ENCODE results near the gene ABCC6.

ABCC6 gene

DNA sequence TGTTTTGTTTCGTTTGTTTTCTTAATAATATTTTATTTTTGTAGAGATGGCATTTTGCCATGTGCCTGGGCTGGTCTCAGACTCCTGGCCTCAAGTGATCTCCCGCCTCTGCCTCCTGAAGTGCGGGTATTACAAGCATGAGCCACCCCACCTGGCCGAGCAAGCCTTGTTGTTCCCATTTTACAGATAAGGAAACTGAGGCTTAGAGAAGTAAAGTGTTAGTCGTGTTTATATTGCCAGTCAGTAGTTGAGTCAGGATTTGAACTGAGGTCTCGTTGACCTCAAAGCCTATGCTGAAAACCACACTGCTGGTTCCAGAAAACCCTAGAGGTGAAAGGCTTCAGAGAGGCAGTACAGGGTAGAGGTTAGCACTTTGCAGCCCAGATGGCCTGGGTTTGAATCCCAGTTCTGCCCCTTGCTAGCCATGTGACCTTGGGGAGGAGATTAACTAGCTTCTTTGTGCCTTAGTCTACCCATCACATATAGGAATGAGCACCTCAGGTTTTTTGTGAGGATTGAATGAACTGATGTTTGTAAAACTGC is 102.0 kb downstream of the ABCC6 start:
- H3K9ac ChIP-seq (ENCODE audit: low read length), result no peak overlapping the region

DNA sequence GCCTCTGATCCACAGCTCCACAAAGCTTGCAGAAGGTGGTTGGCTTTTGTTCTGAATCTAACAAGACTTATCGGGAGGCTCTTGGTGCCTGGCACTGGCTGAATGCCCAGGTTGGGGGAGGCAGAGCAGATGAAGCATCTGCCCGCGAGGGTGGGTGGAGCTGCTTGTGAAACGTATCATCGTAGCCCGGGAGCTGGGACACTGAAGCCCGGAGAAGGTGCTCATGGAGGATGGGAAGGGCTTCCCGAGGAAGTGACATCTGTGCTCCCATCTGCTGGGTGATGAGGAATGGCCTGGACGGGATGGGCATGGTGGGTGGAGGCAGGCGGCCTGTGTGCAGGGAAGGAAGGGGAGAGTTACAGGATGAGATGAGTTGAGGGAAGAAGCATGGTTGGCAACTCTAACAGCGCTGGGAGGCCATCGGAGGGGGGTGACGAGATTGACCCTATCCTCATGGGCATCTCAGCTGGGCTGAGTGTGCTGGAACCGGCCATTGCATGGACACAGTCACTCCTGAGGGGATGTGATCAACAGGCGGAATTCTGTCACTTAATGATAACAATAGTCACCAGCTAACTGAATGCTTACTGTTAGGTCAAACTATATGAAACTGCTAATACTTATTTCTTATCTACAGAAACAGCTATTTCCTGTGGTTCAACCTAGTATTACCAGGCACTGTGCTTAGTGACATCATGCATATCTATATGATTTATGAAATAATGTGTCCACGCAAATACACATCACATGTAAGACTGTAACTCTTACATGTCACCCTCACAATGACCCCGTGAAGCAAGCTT is 102.7 kb downstream of the ABCC6 start:
- Histone ChIP-seq H3K9me3 (ENCODE audit: control insufficient read depth, low read length) (peaks cover 8% of the 10 kb centered on the region), H3K4me1 (ENCODE audit: control insufficient read depth, insufficient read depth, low read length) (no peaks in the 10 kb centered on the region), H3K36me3 (ENCODE audit: control insufficient read depth, insufficient read depth, low read length, severe bottlenecking) (peaks cover 84% of the 10 kb centered on the region), H3K27me3 (replicated peaks; ENCODE audit: control insufficient read depth, insufficient read depth, low read length) (no peaks in the 10 kb centered on the region), H3K4me3 (ENCODE audit: low read length) (no peak overlapping the region), H3K9ac (ENCODE audit: low read length) (no peak overlapping the region)
- no peak for DNase-seq (ENCODE audit: low read depth)

More for the DNA sequence above, 102.0 kb downstream of the ABCC6 start:
- Histone ChIP-seq H3K27me3 (replicated peaks; ENCODE audit: control insufficient read depth, insufficient read depth, low read length) (no peaks in the 10 kb centered on the region), H3K36me3 (ENCODE audit: control insufficient read depth, insufficient read depth, low read length, severe bottlenecking) (peaks cover 86% of the 10 kb centered on the region), H3K4me1 (ENCODE audit: control insufficient read depth, insufficient read depth, low read length) (no peaks in the 10 kb centered on the region), H3K4me3 (ENCODE audit: low read length) (no peak overlapping the region), H3K9me3 (ENCODE audit: control insufficient read depth, low read length) (peaks cover 8% of the 10 kb centered on the region)
- no peak for DNase-seq (ENCODE audit: low read depth)

DNA sequence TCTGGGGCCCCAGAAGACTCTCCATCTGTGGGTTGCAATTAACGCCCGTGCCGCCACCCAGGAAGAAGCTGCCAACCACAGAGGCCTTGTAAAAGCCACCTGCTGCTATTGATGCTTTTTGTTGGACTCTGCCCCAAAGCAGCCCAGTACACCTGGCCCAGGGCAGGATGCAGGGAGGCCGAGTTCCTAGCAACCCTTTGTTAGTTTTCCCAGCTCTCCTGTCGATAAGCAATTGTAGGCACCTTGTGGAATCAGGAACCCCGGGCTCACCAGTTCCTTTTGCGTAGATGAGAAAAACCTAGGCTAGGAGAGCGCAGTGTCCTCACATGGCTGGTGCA is 103.3 kb downstream of the ABCC6 start:
- Histone ChIP-seq H3K36me3 (ENCODE audit: control insufficient read depth, insufficient read depth, low read length, severe bottlenecking) (peaks cover 84% of the 10 kb centered on the region), H3K9me3 (ENCODE audit: control insufficient read depth, low read length) (peaks cover 5% of the 10 kb centered on the region), H3K27me3 (replicated peaks; ENCODE audit: control insufficient read depth, insufficient read depth, low read length) (no peaks in the 10 kb centered on the region), H3K4me1 (ENCODE audit: control insufficient read depth, insufficient read depth, low read length) (no peaks in the 10 kb centered on the region), H3K4me3 (ENCODE audit: low read length) (no peak overlapping the region), H3K9ac (ENCODE audit: low read length) (no peak overlapping the region)
- no peak for DNase-seq (ENCODE audit: low read depth)

DNA sequence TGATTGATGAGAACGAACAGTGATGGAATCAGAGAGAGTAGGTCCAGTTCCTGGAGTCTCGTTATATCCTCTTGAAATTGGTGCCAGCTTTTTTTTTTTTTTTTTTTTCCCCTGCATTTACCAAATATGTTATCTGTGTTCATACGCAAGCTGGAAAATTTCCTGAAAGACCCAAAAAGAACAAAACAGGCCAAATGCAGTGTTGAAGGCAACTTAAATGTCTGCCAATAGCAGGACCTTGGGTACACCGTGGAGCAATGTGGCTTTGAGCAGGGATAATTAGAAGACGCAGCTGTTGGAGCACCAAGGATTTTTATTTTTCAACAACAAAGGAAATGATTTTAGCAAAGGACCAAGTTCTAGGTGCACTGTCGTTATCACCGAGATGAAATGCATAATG is 105.0 kb downstream of the ABCC6 start:
- Histone ChIP-seq H3K4me1 (ENCODE audit: control insufficient read depth, insufficient read depth, low read length) (no peaks in the 10 kb centered on the region), H3K4me3 (ENCODE audit: low read length) (no peak overlapping the region), H3K36me3 (ENCODE audit: control insufficient read depth, insufficient read depth, low read length, severe bottlenecking) (peaks cover 86% of the 10 kb centered on the region), H3K9me3 (ENCODE audit: control insufficient read depth, low read length) (no peaks in the 10 kb centered on the region), H3K27me3 (replicated peaks; ENCODE audit: control insufficient read depth, insufficient read depth, low read length) (no peaks in the 10 kb centered on the region), H3K9ac (ENCODE audit: low read length) (no peak overlapping the region)
- DNase-seq (ENCODE audit: low read depth), result no peak

DNA sequence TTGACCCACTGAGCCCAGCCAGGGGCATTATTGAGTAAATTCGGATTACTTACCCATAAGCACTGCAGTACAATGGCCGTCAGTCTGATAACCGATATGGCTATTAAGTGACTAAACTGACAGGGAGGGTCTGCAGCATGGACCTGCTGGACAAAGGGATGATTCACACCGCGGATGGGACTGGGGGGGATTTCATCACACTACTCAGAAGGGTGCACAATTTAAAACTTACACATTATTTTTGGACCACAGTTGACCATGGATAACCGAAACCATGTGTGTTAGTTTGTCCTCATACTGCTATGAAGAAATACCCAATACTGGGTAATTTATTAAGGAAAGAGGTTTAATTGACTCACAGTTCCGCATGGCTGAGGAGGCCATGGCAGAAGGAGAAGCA is 106.5 kb downstream of the ABCC6 start:
- DNase-seq (ENCODE audit: low read depth), result no peak
- Histone ChIP-seq H3K36me3 (ENCODE audit: control insufficient read depth, insufficient read depth, low read length, severe bottlenecking) (peaks cover 87% of the 10 kb centered on the region), H3K9ac (ENCODE audit: low read length) (no peak overlapping the region)

DNA sequence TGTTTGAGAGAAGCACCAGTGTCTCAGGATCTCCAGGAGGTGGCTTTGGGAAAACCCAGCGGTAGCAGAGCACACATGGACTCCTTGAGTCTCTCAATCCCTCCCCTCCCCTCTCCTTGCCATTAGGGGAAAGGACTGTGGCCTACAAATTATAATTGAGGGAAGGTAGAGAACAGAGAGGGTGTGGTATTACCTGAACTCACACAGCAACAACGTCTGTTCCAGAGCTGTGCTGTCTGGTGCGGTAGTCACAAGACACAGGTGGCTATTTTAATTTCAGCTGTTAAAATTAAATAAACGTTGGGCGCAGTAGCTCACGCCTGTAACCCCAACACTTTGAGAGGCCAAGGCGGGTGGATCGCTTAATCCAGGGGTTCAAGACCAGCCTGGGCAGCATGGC is 110.2 kb downstream of the ABCC6 start:
- Histone ChIP-seq H3K4me3 (ENCODE audit: low read length) (no peak overlapping the region), H3K9ac (ENCODE audit: low read length) (no peak overlapping the region), H3K4me1 (ENCODE audit: control insufficient read depth, insufficient read depth, low read length) (no peaks in the 10 kb centered on the region), H3K36me3 (ENCODE audit: control insufficient read depth, insufficient read depth, low read length, severe bottlenecking) (peaks cover 82% of the 10 kb centered on the region), H3K9me3 (ENCODE audit: control insufficient read depth, low read length) (no peaks in the 10 kb centered on the region), H3K27me3 (replicated peaks; ENCODE audit: control insufficient read depth, insufficient read depth, low read length) (no peaks in the 10 kb centered on the region)
- no peak for DNase-seq (ENCODE audit: low read depth)

More for the DNA sequence above, 106.5 kb downstream of the ABCC6 start:
- Histone ChIP-seq H3K27me3 (replicated peaks; ENCODE audit: control insufficient read depth, insufficient read depth, low read length) (no peaks in the 10 kb centered on the region), H3K9me3 (ENCODE audit: control insufficient read depth, low read length) (no peaks in the 10 kb centered on the region), H3K4me3 (ENCODE audit: low read length) (no peak overlapping the region), H3K4me1 (ENCODE audit: control insufficient read depth, insufficient read depth, low read length) (no peaks in the 10 kb centered on the region)

DNA sequence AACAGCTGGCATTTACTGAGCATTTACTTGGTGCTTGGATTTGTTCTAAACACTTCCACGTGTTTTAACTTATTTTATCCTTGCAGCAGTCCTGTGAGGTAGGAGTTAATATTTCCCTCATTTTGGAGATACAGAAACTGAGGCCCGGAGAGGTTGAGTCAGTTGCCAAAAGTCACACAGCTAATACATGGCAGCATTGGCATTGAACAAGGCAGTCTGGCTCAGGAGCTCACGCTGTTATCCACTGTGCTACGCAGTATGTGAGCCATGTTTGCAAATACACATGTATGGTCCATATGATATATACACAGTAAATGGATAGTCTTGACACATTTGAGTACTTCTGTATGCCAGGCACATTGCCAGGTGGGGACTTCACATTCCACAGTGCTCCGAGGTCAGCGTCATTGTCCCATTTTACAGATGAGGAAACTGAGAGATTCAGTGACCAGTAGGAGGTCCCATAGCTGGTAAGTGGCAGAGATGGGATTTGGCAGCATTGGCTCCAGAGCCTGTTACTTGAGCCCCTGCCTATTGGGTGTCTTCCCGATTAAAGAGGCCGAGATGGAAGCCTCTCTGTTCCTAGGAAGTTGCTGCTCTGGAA is 110.7 kb downstream of the ABCC6 start:
- H3K36me3 ChIP-seq (ENCODE audit: control insufficient read depth, insufficient read depth, low read length, severe bottlenecking), result peaks cover 82% of the 10 kb centered on the region

DNA sequence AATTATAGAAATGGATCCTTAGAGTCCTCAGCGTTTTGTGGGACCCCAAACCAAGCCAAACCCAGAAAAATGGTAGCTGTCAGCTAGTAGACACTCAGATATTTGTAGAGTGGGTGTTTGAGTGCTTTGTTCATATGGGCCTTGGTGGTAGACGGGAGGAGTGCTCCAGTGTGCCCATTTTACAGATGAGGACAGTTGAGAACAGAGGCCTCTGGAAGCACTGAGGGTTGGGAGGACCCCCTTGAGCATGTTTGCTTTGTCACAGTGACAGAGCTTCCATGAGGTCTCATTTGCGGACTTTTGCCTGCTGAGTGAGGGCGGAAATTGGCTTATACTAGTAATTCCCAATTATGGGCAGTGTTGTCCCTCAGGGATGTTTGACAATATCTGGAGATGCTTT is 111.7 kb downstream of the ABCC6 start:
- Histone ChIP-seq H3K9ac (ENCODE audit: low read length) (no peak overlapping the region), H3K4me3 (ENCODE audit: low read length) (no peak overlapping the region), H3K4me1 (ENCODE audit: control insufficient read depth, insufficient read depth, low read length) (no peaks in the 10 kb centered on the region), H3K9me3 (ENCODE audit: control insufficient read depth, low read length) (no peaks in the 10 kb centered on the region), H3K27me3 (replicated peaks; ENCODE audit: control insufficient read depth, insufficient read depth, low read length) (no peaks in the 10 kb centered on the region), H3K36me3 (ENCODE audit: control insufficient read depth, insufficient read depth, low read length, severe bottlenecking) (peaks cover 81% of the 10 kb centered on the region)
- no peak for DNase-seq (ENCODE audit: low read depth)

More for the DNA sequence above, 110.7 kb downstream of the ABCC6 start:
- Histone ChIP-seq H3K9ac (ENCODE audit: low read length) (no peak overlapping the region), H3K27me3 (replicated peaks; ENCODE audit: control insufficient read depth, insufficient read depth, low read length) (no peaks in the 10 kb centered on the region), H3K9me3 (ENCODE audit: control insufficient read depth, low read length) (no peaks in the 10 kb centered on the region), H3K4me3 (ENCODE audit: low read length) (no peak overlapping the region), H3K4me1 (ENCODE audit: control insufficient read depth, insufficient read depth, low read length) (no peaks in the 10 kb centered on the region)
- no peak for DNase-seq (ENCODE audit: low read depth)

DNA sequence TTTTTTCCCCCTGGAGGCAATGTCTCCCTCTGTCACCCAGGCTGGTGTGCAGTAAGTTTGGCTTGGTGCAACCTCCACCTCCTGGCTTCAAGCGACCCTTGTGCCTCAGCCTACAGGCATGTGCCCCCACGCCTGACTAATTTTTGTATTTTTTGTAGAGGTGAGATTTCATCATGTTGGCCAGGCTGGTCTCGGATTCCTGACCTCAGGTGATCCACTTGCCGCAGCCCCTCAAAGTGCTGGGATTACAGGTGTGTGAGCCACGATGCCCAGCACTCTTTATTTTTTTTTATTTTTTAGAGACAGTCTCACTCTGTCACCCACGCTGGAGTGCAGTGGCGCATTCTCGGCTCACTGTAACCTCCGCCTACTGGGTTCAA is 113.2 kb downstream of the ABCC6 start:
- Histone ChIP-seq H3K9me3 (ENCODE audit: control insufficient read depth, low read length) (no peaks in the 10 kb centered on the region), H3K4me3 (ENCODE audit: low read length) (no peak overlapping the region), H3K27me3 (replicated peaks; ENCODE audit: control insufficient read depth, insufficient read depth, low read length) (no peaks in the 10 kb centered on the region), H3K9ac (ENCODE audit: low read length) (no peak overlapping the region), H3K4me1 (ENCODE audit: control insufficient read depth, insufficient read depth, low read length) (no peaks in the 10 kb centered on the region), H3K36me3 (ENCODE audit: control insufficient read depth, insufficient read depth, low read length, severe bottlenecking) (peaks cover 80% of the 10 kb centered on the region)
- no peak for DNase-seq (ENCODE audit: low read depth)

DNA sequence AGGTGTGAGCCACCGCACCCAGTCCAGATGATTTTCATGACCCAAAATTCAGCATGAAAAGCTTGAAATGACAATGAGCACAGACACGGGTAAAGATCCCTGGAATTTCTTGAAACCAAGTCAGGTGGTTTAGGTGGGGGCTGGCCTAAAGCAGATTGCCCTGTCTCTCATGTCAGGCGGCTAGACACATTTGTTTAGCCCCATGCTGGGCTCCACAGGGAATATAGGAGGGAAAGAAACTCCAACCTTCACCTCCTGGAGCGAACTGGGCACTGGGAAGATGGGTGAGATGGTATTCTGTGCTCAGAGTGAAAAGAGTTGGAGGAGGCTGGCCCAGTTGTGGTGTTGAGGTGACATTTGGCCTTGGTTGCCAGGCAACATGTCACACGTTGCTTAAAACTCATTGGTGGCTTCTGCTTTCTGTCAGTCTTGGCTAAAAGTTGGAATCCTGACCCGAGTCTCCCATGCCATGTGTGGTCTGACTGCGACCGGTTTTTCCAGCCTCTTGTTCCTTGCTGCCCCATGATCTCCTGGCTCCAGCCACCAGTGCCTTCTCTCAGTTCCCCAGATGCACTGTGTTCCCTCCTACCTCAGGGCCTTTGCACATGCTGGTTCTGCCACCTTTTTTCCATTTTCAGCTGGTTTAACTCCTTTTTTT is 113.7 kb downstream of the ABCC6 start:
- Histone ChIP-seq H3K4me1 (ENCODE audit: control insufficient read depth, insufficient read depth, low read length) (no peaks in the 10 kb centered on the region), H3K9me3 (ENCODE audit: control insufficient read depth, low read length) (no peaks in the 10 kb centered on the region), H3K9ac (ENCODE audit: low read length) (no peak overlapping the region), H3K27me3 (replicated peaks; ENCODE audit: control insufficient read depth, insufficient read depth, low read length) (no peaks in the 10 kb centered on the region), H3K4me3 (ENCODE audit: low read length) (no peak overlapping the region), H3K36me3 (ENCODE audit: control insufficient read depth, insufficient read depth, low read length, severe bottlenecking) (peaks cover 77% of the 10 kb centered on the region)
- no peak for DNase-seq (ENCODE audit: low read depth)

DNA sequence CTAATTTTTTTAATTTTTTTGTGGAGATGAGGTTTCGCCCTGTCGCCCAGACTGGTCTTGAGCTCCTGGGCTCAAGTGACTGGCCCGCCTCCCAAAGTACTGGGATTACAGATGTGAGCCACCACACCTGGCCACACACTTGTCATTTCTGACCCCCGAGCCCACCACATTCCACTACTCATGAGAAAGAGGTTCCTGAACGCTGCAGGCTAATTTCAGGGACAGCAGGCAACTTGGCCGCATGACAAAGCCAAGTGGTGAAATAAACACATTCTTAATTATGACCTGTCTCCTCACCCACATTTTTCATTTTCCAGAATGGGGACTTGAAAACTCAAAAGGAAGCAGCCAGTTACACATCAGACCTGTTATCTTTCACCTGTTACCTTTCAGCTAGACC is 114.5 kb downstream of the ABCC6 start:
- Histone ChIP-seq H3K4me3 (ENCODE audit: low read length) (no peak overlapping the region), H3K27me3 (replicated peaks; ENCODE audit: control insufficient read depth, insufficient read depth, low read length) (no peaks in the 10 kb centered on the region), H3K36me3 (ENCODE audit: control insufficient read depth, insufficient read depth, low read length, severe bottlenecking) (peaks cover 78% of the 10 kb centered on the region), H3K4me1 (ENCODE audit: control insufficient read depth, insufficient read depth, low read length) (no peaks in the 10 kb centered on the region), H3K9ac (ENCODE audit: low read length) (no peak overlapping the region), H3K9me3 (ENCODE audit: control insufficient read depth, low read length) (no peaks in the 10 kb centered on the region)
- DNase-seq (ENCODE audit: low read depth), result no peak
